ENCODE results near the gene C3orf33. TPM values are rescaled to one million over a fixed set of nuclear protein-coding genes. Genes with fewer than 3 reads are reported as not detected.

C3orf33 gene
- polyA plus RNA-seq, 1 experiment = 2.0 TPM

DNA sequence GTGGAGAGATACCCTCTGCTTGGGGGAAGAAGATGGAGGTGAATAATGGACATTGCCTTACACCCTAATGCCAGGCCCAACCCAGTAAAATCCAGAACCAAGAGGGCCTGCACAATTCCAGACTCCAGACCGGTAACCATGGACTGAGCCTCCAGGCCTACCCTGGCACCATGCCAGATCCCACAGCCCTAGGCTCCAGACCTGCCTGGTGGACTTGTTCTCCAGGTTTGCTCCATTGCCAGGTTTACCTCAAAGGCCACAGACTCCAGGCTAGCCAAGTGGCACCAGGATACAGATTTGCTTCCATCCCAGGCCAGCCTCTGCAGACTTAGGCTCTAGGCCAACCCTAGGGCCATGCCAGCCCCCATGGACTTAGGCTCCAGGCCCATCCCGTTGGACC, 75.2 kb downstream of the C3orf33 start:
- CTCF ChIA-PET = no interaction called here
- no peaks in the 10 kb centered on the region for H3K27me3 ChIP-seq (ENCODE audit: control insufficient read depth, insufficient read depth, low read length)
- H3K4me3 ChIP-seq (ENCODE audit: low read depth, low read length) = no peak overlapping the region
- no peak for DNase-seq (ENCODE audit: low read depth)
- H3K36me3 ChIP-seq (ENCODE audit: control insufficient read depth, insufficient read depth, low read length) = no peaks in the 10 kb centered on the region
- POLR2A ChIA-PET = no interaction called here
- TF ChIP-seq, protein P1, sequence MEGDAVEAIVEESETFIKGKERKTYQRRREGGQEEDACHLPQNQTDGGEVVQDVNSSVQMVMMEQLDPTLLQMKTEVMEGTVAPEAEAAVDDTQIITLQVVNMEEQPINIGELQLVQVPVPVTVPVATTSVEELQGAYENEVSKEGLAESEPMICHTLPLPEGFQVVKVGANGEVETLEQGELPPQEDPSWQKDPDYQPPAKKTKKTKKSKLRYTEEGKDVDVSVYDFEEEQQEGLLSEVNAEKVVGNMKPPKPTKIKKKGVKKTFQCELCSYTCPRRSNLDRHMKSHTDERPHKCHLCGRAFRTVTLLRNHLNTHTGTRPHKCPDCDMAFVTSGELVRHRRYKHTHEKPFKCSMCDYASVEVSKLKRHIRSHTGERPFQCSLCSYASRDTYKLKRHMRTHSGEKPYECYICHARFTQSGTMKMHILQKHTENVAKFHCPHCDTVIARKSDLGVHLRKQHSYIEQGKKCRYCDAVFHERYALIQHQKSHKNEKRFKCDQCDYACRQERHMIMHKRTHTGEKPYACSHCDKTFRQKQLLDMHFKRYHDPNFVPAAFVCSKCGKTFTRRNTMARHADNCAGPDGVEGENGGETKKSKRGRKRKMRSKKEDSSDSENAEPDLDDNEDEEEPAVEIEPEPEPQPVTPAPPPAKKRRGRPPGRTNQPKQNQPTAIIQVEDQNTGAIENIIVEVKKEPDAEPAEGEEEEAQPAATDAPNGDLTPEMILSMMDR (IDR thresholded peaks at IDR 0.05; ENCODE audit: insufficient read depth, low read depth, low read length) = no peak

DNA sequence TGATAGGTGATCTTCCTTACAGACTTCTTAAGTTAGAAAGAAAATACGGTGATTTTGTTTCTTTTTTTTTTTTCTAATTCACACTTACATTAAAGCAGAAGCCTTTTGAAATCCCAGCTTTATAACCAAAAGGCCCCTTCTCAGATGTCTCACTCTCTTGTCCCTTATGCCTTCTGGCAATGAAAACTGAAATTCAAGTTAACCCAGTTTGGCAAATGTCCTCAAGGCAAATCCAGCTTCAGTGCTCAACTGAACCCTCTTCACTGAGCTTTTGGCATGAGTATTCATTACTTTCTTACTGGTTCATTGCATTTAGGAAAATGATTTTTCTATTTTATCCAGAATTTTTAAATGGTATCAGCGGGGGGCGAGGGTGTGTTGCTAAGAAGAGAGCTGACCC, 78.2 kb downstream of the C3orf33 start:
- DNase-seq (ENCODE audit: low read depth) = no peak
- POLR2A ChIA-PET = no interaction called here
- H3K36me3 ChIP-seq (ENCODE audit: control insufficient read depth, insufficient read depth, low read length) = no peaks in the 10 kb centered on the region
- H3K4me3 ChIP-seq (ENCODE audit: low read depth, low read length) = no peak overlapping the region
- TF ChIP-seq, protein P1 (IDR thresholded peaks at IDR 0.05; ENCODE audit: insufficient read depth, low read depth, low read length) = no peak
- no peaks in the 10 kb centered on the region for H3K27me3 ChIP-seq (ENCODE audit: control insufficient read depth, insufficient read depth, low read length)
- CTCF ChIA-PET = interaction anchor here (1.3 kb wide), 1 partner anchor 13 kb away, joined by 4 read pairs; no protein-coding TSS in a partner anchor

DNA sequence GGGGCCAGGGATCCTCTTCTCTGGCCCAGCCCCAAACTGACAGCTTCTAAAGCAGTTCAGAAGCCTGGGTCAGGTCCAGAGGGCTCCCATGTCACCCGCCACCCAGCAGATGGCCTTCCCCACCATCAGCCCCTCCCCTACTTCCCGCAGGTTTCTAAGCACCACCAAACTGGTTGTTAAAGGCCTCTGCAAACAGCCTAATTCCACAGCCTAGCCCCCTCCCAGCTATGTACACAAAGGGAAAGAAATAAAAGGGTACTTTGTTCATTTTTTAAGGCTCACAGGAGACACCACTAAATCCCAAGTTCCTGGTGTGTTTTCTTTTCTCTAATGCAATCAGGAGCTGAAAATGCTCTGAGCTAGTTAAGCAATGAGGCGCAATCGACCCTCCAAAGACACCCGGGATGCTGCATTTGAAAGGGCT, 91.8 kb downstream of the C3orf33 start:
- Histone ChIP-seq H3K27me3 (ENCODE audit: control insufficient read depth, insufficient read depth, low read length) (no peaks in the 10 kb centered on the region), H3K4me3 (ENCODE audit: low read depth, low read length) (no peak overlapping the region), H3K36me3 (ENCODE audit: control insufficient read depth, insufficient read depth, low read length) (no peaks in the 10 kb centered on the region)
- ChIA-PET POLR2A (no interaction called here), CTCF (interaction anchor here (1.1 to 1.3 kb wide), 3 partner anchors 12 to 362 kb away, joined by 3 to 6 read pairs (median 4); no protein-coding TSS in a partner anchor)
- TF ChIP-seq, protein P1 (IDR thresholded peaks at IDR 0.05; ENCODE audit: insufficient read depth, low read depth, low read length) = no peak
- no peak for DNase-seq (ENCODE audit: low read depth)

Other genes starting within 250 kb of the C3orf33 start
- 0.06 and 0.07 TPM in 2 replicates for gene PLCH1, start 61.2 kb downstream of the C3orf33 start, polyA plus RNA-seq (2011; rRNA removed)
- gene SLC33A1, start 48.1 kb upstream of the C3orf33 start, polyA plus RNA-seq (2011; rRNA removed) = 20.6 and 26.5 TPM in 2 replicates
- gene GMPS, start 64.4 kb upstream of the C3orf33 start, polyA plus RNA-seq (2011; rRNA removed) = 13.6 and 32.1 TPM in 2 replicates